NCI-H146 (cell line): ENCODE measurements around the gene DCC.
A peak's percentile ranks its signal among the peaks of the same experiment; 100 is the strongest.

Experiments
- DNase-seq: peaks from one replicate; lab custom pipeline; 2025; lab: John Stamatoyannopoulos, UW

DCC gene

DNA sequence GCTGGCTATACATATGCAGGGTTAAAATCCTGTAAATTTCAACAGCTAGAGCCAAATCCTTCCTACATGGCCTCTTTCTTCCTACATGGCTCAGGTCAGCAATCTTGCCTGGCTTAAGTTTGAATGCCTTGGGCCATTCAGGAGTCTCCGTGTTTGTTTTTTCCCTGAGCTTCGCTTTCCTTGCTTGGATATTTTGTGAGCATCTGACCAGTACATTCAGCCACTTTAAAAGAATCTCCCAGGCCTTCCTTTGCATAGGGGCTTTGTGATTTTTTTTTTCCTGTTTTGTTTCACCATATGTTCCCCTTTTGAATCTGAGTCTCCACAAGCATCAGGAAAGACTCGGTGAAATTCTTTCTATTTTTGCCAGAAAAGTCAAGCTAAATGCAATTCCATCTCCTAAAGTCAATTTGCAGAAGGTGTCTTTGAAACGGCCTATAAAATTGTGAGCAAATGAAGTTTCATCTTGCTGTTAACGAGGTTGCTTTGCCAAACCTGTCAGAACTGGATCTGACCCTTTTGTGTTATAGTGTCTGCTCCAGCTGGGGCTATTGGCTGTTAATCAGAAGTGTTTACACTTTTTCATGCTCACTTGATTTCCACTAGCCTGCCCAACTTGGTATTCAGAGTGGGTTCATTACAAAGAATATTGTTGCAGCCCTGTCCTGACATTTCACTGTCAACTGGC lies 256.9 kb downstream of the DCC start:
- peak; percentile 43 for DNase-seq

DNA sequence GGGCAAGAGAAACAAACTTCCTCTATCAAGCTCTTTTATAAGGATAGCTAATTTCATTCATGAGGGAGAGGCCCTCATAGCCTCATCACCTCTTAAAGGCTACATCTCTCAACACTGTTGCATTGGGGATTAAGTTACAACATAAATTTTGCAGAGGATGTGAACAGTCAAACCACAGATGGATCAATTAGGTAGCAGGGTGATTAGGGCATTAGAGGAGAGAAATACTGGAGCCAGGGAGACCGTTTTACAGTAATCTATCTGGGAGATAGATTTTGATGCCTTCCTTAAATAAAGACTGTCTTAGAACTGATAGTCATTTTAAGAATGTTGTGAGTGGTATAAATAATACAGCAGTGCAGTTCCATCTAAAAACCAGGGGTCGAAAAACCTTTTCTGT lies 258.9 kb downstream of the DCC start:
- no peak for DNase-seq

GRCh38 chr18:52602820-52603219 lies 262.8 kb downstream of the DCC start:
- DNase-seq: no peak

GRCh38 chr18:52605345-52605744 lies 265.3 kb downstream of the DCC start:
- no peak for DNase-seq

DNA sequence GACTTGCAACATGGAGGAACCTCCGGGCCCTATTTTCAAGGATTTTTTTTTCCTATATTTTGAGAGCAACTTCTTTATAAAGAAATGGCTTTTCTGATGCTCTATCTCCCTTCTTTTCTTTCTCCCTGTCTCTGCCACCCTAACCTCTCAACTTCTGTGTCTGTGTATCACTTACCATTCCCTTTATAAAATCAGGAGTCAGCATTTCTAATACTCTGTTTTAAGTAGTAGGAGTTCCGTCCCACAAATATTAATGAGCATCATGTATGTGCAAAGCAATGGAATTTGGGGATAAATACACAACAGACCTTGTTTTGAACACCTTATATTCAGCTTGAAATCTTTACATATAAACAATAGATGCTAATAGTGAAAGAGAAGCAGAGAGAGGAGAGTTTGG lies 268.0 kb downstream of the DCC start:
- DNase-seq: no peak

DNA sequence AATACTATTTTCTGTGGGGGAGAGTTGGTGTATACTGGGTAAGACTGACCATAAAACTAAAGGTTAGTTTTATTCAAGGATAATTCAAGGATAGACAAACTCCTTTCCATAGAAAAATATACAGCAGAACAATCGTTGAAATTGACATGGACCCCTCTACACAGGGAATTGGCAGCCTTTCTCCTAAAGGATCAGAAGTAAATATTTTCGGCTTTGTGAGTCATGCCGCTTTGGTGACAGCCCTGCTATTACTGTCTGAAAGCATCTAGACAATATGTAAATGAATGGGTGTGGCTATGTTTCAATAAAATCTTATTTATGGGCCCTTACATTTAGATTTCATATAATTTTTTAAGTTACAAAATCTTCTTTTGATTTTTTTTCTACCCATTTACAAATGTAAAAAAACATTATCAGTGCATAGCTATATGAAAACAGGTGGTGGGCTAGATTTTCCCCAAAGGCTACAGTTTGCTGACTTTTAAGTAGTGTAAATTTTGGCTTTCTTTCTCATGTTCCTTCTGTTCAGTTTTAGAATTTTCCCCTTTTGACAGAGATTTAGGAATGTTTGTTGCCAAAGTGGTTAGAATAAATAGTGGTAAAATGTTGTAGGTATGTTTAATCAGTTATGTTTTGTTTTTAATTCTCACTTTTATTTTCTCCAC lies 270.6 kb downstream of the DCC start:
- no peak for DNase-seq

GRCh38 chr18:52612406-52612805 lies 272.4 kb downstream of the DCC start:
- DNase-seq: no peak

DNA sequence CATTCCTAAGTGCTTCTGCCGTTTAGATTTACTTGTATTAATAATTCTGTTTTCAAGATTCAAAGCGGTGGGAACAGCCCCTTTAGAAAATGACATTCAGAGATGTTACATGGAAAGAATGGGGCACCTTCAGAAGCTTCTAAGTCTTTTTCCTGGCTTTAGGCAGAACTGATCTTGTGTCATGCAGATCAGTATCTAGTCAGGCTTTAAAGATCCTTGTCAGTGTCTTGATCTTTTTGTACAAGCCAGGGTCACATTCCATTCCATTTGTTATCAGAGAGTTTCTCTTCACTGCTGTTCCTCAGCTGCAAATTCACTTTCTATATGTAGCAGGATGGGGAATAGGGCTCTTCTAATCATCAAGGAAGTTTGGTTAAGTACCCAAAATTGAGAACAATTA lies 275.3 kb downstream of the DCC start:
- no peak for DNase-seq

DNA sequence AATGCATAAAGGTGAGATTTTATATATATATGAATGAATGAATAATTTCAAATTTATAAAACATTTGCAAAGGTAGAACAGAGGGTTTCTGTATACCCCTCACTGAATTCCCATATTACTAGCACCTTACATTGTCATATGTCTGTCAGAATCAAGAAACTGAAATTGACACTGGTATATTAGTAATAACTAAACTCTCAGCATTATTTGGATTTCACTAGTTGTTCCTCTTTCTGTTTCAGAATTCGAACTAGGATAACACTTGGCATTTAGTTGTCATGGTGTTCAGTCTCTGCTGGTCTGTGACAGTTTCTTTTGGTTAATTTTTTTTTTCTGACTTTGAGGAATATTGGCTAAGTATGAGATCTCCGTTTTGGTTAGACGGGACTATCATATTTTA lies 275.9 kb downstream of the DCC start:
- DNase-seq: no peak

- DNase-seq: no peak
Observed at GRCh38 chr18:52617931-52618330, 277.9 kb downstream of the DCC start.

- DNase-seq: peak; percentile 42
Observed at GRCh38 chr18:52620926-52621439, 281.0 kb downstream of the DCC start.

DNA sequence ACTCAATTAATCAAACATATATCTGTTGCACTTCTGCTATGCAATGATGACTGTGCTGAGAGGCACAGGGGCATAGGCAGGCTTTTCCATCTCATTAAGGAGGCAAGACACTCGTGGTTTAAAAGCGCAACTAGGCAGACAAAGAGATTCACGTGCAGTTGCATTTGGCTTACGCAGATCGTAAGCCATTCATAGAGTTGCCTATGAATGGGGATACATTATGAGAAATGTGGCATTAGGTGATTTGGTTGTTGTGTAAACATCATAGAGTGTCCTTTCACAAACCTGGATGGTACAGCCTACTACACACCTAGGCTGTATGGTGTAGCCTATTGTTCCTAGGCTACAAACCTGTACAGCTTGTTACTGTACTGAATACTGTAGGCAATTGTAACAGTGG lies 284.7 kb downstream of the DCC start:
- DNase-seq: no peak

- DNase-seq: no peak
Observed at GRCh38 chr18:52636536-52636935, 296.5 kb downstream of the DCC start.

DNA sequence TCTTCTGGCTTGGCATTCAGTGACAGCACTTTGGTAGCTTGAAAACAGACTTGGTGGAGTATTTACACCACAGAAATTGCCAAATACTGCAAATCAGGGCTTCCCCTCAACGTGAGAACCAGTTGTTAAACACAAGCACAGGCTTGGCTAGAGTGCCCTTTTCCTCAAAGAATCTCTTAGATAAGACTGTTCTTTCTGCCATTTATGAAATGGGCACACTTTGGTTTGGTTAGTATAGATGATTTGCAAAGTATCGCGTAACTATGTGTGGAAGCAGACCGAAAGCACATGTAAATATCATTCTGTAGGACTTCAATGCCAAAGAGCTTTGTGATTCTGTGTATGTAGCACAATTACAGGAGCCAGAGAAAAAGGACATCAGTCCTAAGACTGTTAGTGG lies 308.2 kb downstream of the DCC start:
- DNase-seq: no peak

DNA sequence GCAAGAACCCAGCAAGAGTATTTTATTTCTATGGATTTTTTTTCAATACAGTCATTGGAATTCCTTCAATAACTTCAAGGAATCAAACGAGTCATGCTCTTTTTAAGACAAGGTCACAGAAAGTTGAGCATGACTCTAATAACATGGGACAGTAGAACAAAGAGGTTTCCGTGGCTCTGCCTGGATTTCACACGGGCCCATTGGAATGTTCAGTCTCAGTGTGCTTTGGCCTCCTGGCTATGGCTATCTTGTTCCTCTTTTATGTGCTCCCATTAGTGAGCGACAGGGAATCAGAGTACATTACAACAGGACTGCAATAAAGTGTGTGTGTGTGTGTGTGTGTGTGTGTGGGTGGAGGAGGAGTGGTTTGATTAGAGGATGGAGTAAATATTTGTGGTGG lies 312.4 kb downstream of the DCC start:
- DNase-seq: no peak

DNA sequence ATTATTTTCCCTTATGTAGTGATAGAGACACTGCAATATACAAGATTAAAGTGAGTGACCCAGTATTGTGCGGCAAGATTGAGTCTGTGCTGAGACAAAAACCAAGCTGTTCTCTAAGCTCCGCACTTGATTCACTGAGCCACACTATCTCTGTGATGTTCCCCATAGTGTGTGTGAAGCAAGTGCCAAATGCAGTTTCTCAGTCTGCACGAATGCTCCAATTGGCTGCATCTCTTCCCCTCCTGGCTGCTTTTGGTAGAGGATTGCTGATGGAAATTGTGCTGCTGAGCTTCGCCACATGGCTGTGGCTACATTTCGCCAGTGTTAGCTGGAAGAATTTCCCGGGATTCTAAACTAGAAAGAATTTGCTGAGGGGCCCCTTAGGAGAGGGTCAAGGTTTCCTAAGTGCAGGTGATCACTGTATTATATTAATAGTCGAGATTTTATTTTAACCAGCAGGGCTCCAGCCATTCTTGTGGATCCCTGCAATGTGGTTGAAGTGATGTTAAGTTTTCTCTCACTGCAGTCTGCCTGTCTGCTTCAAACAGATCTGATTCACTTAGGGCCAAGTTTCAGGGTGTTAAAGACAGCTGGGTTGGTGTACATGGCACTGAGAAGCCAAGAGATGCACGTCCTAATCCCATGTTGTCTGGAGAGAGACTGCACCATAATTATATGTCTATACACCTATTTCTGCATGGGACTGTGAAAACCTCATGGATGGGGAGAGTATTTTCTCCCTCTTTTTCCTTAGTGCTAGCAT lies 317.2 kb downstream of the DCC start:
- no peak for DNase-seq

- DNase-seq: no peak
Observed at GRCh38 chr18:52667463-52668065, 327.6 kb downstream of the DCC start.

DNA sequence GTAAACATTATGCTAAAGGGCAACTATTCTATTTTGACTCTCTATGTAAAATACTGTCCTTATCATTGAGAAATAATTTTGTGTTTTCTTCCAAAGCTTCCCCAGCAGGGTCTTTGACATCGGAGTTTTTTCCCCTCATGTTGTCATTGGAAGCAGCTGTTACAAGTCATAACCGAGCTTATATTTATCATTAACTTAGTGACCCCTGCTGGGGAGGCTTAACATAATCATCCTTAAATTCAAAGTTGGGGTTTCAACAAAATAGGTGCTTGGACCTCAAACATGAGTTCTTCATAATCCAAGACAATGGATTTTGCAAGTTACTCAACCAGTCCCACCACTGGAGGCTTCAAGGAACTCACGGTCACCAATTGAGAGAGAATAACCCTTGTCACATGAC lies 330.9 kb downstream of the DCC start:
- DNase-seq: peak; percentile 53

- no peak for DNase-seq
Observed at GRCh38 chr18:52678034-52678433, 338.0 kb downstream of the DCC start.

- no peak for DNase-seq
Observed at GRCh38 chr18:52678551-52678950, 338.6 kb downstream of the DCC start.

GRCh38 chr18:52679354-52679753 lies 339.4 kb downstream of the DCC start:
- peak; percentile 56 for DNase-seq

- no peak for DNase-seq
Observed at GRCh38 chr18:52682260-52682659, 342.3 kb downstream of the DCC start.

- DNase-seq: peak; percentile 21
Observed at GRCh38 chr18:52685316-52685715, 345.3 kb downstream of the DCC start.
